Fibroblast of pulmonary artery (primary cell): Measurements from ENCODE around the gene MSN.

Experiments used
- DNase-seq: peaks from one replicate; pipeline ENCODE4 v3.0.0-alpha.2; 2010; ENCODE audit warnings: low read depth
- H3K4me3 ChIP-seq: replicated peaks from 2 replicates; pipeline ENCODE4 v1.5.1; 2011; ENCODE audit warnings: low read depth, mild to moderate bottlenecking, control low read depth, low read length, moderate library complexity
- CTCF ChIP-seq: IDR thresholded peaks from 2 replicates; pipeline ENCODE4 v1.5.1; 2011; ENCODE audit warnings: mild to moderate bottlenecking, control low read depth, low read length, inconsistent platforms; ENCODE audit errors: missing control alignments

The MSN gene

GRCh38 chrX:65687367-65687766 lies 19.9 kb downstream of the MSN start:
- no peak for TF ChIP-seq CTCF
- H3K4me3 ChIP-seq, result no peak overlapping the region
- no peak for DNase-seq

GRCh38 chrX:65688403-65688871 lies 21.0 kb downstream of the MSN start:
- no peak overlapping the region for H3K4me3 ChIP-seq
- DNase-seq, result peak; percentile 50
- TF ChIP-seq CTCF, result no peak

GRCh38 chrX:65689377-65689776 lies 21.9 kb downstream of the MSN start:
- no peak for DNase-seq
- TF ChIP-seq CTCF, result no peak
- no peak overlapping the region for H3K4me3 ChIP-seq

GRCh38 chrX:65690057-65690855 lies 22.8 kb downstream of the MSN start:
- no peak for TF ChIP-seq CTCF
- no peak overlapping the region for H3K4me3 ChIP-seq
- peak; percentile 57 for DNase-seq

GRCh38 chrX:65695849-65696449 lies 28.5 kb downstream of the MSN start:
- no peak for TF ChIP-seq CTCF
- no peak for DNase-seq
- no peak overlapping the region for H3K4me3 ChIP-seq

- no peak overlapping the region for H3K4me3 ChIP-seq
- DNase-seq, result no peak
- TF ChIP-seq CTCF, result no peak
Measured at GRCh38 chrX:65696613-65697012, 29.2 kb downstream of the MSN start.
